Trophoblast cell (in vitro differentiated cells and primary cell): Measurements from ENCODE around the gene MSANTD3.

Experiments used
- DNase-seq, 2 donors: peaks; one replicate each; pipeline ENCODE4 v3.0.0-alpha.2; 2016
- H2AFZ ChIP-seq: 2 replicates; pipeline ENCODE4 v1.6.1; 2013; ENCODE audit warnings: low read length, moderate library complexity, mild to moderate bottlenecking; ENCODE audit not compliant: insufficient read depth, poor library complexity
- H2AK5ac ChIP-seq: 2 replicates; pipeline ENCODE4 v1.6.1; 2013; ENCODE audit warnings: mild to moderate bottlenecking, low read length
- H2BK120ac ChIP-seq: 2 replicates; pipeline ENCODE4 v1.6.1; 2013; ENCODE audit warnings: low read length, mild to moderate bottlenecking, moderate library complexity; ENCODE audit not compliant: insufficient read depth, poor library complexity
- H2BK12ac ChIP-seq: 2 replicates; pipeline ENCODE4 v1.6.1; 2013; ENCODE audit warnings: mild to moderate bottlenecking, low read length, moderate library complexity
- H2BK5ac ChIP-seq: 2 replicates; pipeline ENCODE4 v1.6.1; 2013; ENCODE audit warnings: low read length, low read depth, moderate library complexity, mild to moderate bottlenecking; ENCODE audit not compliant: poor library complexity
- H3K14ac ChIP-seq: 2 replicates; pipeline ENCODE4 v1.6.1; 2013; ENCODE audit warnings: mild to moderate bottlenecking, low read length
- H3K18ac ChIP-seq: 2 replicates; pipeline ENCODE4 v1.6.1; 2013; ENCODE audit warnings: mild to moderate bottlenecking, low read length
- H3K23ac ChIP-seq: 2 replicates; pipeline ENCODE4 v1.6.1; 2013; ENCODE audit warnings: low read length
- H3K27ac ChIP-seq: 2 replicates; pipeline ENCODE4 v1.5.1; 2013; ENCODE audit warnings: low read depth, mild to moderate bottlenecking, inconsistent platforms, low read length, moderate library complexity
- H3K27me3 ChIP-seq: 2 replicates; pipeline ENCODE4 v1.6.1; 2013; ENCODE audit warnings: inconsistent platforms, mild to moderate bottlenecking, low read length, moderate library complexity; ENCODE audit not compliant: insufficient read depth
- H3K36me3 ChIP-seq, 2 experiments: 1 replicate in 1 of 2; 2 replicates in 1 of 2; pipeline ENCODE4 v1.6.1; 2013; ENCODE audit warnings: low read length in 2 of 2, mild to moderate bottlenecking in 2 of 2, moderate library complexity in 1 of 2; ENCODE audit not compliant: insufficient read depth in 2 of 2, control insufficient read depth in 1 of 2
- H3K4ac ChIP-seq: 2 replicates; pipeline ENCODE4 v1.6.1; 2013; ENCODE audit warnings: low read depth, mild to moderate bottlenecking, low read length, moderate library complexity
- H3K4me1 ChIP-seq, 2 experiments: 1 replicate in 1 of 2; 2 replicates in 1 of 2; pipeline ENCODE4 v1.6.1; 2013; ENCODE audit warnings: low read length in 2 of 2, mild to moderate bottlenecking in 2 of 2, moderate library complexity in 1 of 2; ENCODE audit not compliant: insufficient read depth in 2 of 2, control insufficient read depth in 1 of 2
- H3K4me2 ChIP-seq: 2 replicates; pipeline ENCODE4 v1.6.1; 2013; ENCODE audit warnings: inconsistent platforms, mild to moderate bottlenecking, low read length, moderate library complexity
- H3K4me3 ChIP-seq: 2 replicates; pipeline ENCODE4 v1.5.1; 2013; ENCODE audit warnings: mild to moderate bottlenecking, low read depth, low read length, inconsistent platforms
- H3K79me1 ChIP-seq: one replicate; pipeline ENCODE4 v1.6.1; 2013; ENCODE audit warnings: low read length
- H3K79me2 ChIP-seq: 2 replicates; pipeline ENCODE4 v1.6.1; 2013; ENCODE audit warnings: low read length, mild to moderate bottlenecking; ENCODE audit not compliant: control insufficient read depth, insufficient read depth, poor library complexity
- H3K9ac ChIP-seq: 2 replicates; pipeline ENCODE4 v1.6.1; 2013; ENCODE audit warnings: mild to moderate bottlenecking, low read length
- H3K9me3 ChIP-seq: 2 replicates; pipeline ENCODE4 v1.6.1; 2013; ENCODE audit warnings: low read depth, mild to moderate bottlenecking, control low read depth, inconsistent platforms, low read length; ENCODE audit not compliant: insufficient read depth
- H4K12ac ChIP-seq: 2 replicates; pipeline ENCODE4 v1.6.1; 2013; ENCODE audit warnings: low read depth, mild to moderate bottlenecking, low read length, moderate library complexity
- H4K8ac ChIP-seq: 2 replicates; pipeline ENCODE4 v1.6.1; 2013; ENCODE audit warnings: low read depth, mild to moderate bottlenecking, low read length, moderate library complexity
- H4K91ac ChIP-seq: one replicate; pipeline ENCODE4 v1.6.1; 2013; ENCODE audit warnings: low read depth, mild to moderate bottlenecking, low read length, moderate library complexity
- WGBS: extraction: QIAGEN DNeasy Blood & Tissue Kit; methylation state at CpG from one replicate; pipeline ENCODE4 v1.1.7; 2013; ENCODE audit warnings: missing lambda C conversion rate; ENCODE audit not compliant: insufficient read length, insufficient coverage; ENCODE audit errors: extremely low coverage; 5-methylcytosine and 5-hydroxymethylcytosine counted together

The MSANTD3 gene

GRCh38 chr9:100448266-100448665 lies 21.3 kb downstream of the MSANTD3 start:
- Histone ChIP-seq H2BK5ac (no peak overlapping the region), H4K12ac (no peak overlapping the region), H4K8ac (no peak overlapping the region), H2BK12ac (no peak overlapping the region), H3K79me2 (no peaks in the 10 kb centered on the region), H4K91ac (no peak overlapping the region), H3K79me1 (no peaks in the 10 kb centered on the region), H3K4me2 (no peak overlapping the region), H2BK120ac (no peak overlapping the region), H3K27me3 (no peaks in the 10 kb centered on the region), H2AFZ (no peak overlapping the region), H3K9me3 (no peaks in the 10 kb centered on the region), H3K18ac (no peak overlapping the region), H3K36me3 (peaks cover 11 to 29% of the 10 kb centered on the region in 2 experiments), H3K4me1 (peaks cover 2% of the 10 kb centered on the region in 2 experiments), H3K14ac (no peak overlapping the region), H3K4ac (no peak overlapping the region), H3K9ac (no peak overlapping the region), H3K23ac (no peak overlapping the region), H3K27ac (no peak overlapping the region), H2AK5ac (no peak overlapping the region), H3K4me3 (no peak overlapping the region)
- no peak for DNase-seq
- WGBS: no CpG with 5 or more reads among the region's 2 CpGs

- H2BK12ac ChIP-seq: no peak overlapping the region
- no peak overlapping the region for H3K4ac ChIP-seq
- H3K4me3 ChIP-seq: no peak overlapping the region
- DNase-seq: no peak
- H3K27me3 ChIP-seq: no peaks in the 10 kb centered on the region
- no peaks in the 10 kb centered on the region for H3K4me1 ChIP-seq
- no peak overlapping the region for H2AFZ ChIP-seq
- no peak overlapping the region for H2BK5ac ChIP-seq
- H3K79me1 ChIP-seq: no peaks in the 10 kb centered on the region
- peaks cover 11 to 29% of the 10 kb centered on the region in 2 experiments for H3K36me3 ChIP-seq
- H3K14ac ChIP-seq: no peak overlapping the region
- H2BK120ac ChIP-seq: no peak overlapping the region
- no peak overlapping the region for H3K23ac ChIP-seq
- no peak overlapping the region for H4K12ac ChIP-seq
- no peak overlapping the region for H4K8ac ChIP-seq
- H3K4me2 ChIP-seq: no peak overlapping the region
- H3K9me3 ChIP-seq: no peaks in the 10 kb centered on the region
- no peak overlapping the region for H3K18ac ChIP-seq
- no peak overlapping the region for H3K27ac ChIP-seq
- no peak overlapping the region for H4K91ac ChIP-seq
- H2AK5ac ChIP-seq: no peak overlapping the region
- WGBS: no CpG with 5 or more reads among the region's 2 CpGs
- no peak overlapping the region for H3K9ac ChIP-seq
- no peaks in the 10 kb centered on the region for H3K79me2 ChIP-seq
Observed at GRCh38 chr9:100449420-100449819, 22.5 kb downstream of the MSANTD3 start.

- Histone ChIP-seq H3K36me3 (peaks cover 7 to 22% of the 10 kb centered on the region in 2 experiments), H3K79me2 (no peaks in the 10 kb centered on the region), H4K12ac (no peak overlapping the region), H4K8ac (no peak overlapping the region), H2BK12ac (no peak overlapping the region), H3K9ac (no peak overlapping the region), H3K4ac (no peak overlapping the region), H3K4me2 (no peak overlapping the region), H3K14ac (no peak overlapping the region), H3K79me1 (no peaks in the 10 kb centered on the region), H3K23ac (no peak overlapping the region), H3K27me3 (no peaks in the 10 kb centered on the region), H2AFZ (no peak overlapping the region), H3K4me3 (no peak overlapping the region), H2AK5ac (no peak overlapping the region), H2BK5ac (no peak overlapping the region), H4K91ac (no peak overlapping the region), H2BK120ac (no peak overlapping the region), H3K9me3 (no peaks in the 10 kb centered on the region), H3K27ac (no peak overlapping the region), H3K4me1 (no peaks in the 10 kb centered on the region), H3K18ac (no peak overlapping the region)
- WGBS: no CpG with 5 or more reads among the region's 2 CpGs
- DNase-seq: no peak
Observed at GRCh38 chr9:100452894-100453293, 26.0 kb downstream of the MSANTD3 start.

- Histone ChIP-seq H3K79me1 (no peaks in the 10 kb centered on the region), H4K12ac (no peak overlapping the region), H3K27me3 (no peaks in the 10 kb centered on the region)
Observed at GRCh38 chr9:100455470-100455869, 28.5 kb downstream of the MSANTD3 start.

More at GRCh38 chr9:100455470-100455869, 28.5 kb downstream of the MSANTD3 start:
- no peaks in the 10 kb centered on the region for H3K79me2 ChIP-seq
- H4K91ac ChIP-seq: no peak overlapping the region
- H3K36me3 ChIP-seq: peaks cover 6 to 16% of the 10 kb centered on the region in 2 experiments
- no peak overlapping the region for H2BK12ac ChIP-seq
- no peak overlapping the region for H2AFZ ChIP-seq
- H3K14ac ChIP-seq: no peak overlapping the region
- no peak overlapping the region for H4K8ac ChIP-seq
- H3K4me3 ChIP-seq: no peak overlapping the region
- DNase-seq: no peak
- no peak overlapping the region for H2BK120ac ChIP-seq
- H3K23ac ChIP-seq: no peak overlapping the region
- no peak overlapping the region for H3K18ac ChIP-seq
- no peak overlapping the region for H3K9ac ChIP-seq
- H2BK5ac ChIP-seq: no peak overlapping the region
- H3K27ac ChIP-seq: no peak overlapping the region
- H3K9me3 ChIP-seq: no peaks in the 10 kb centered on the region
- no peak overlapping the region for H2AK5ac ChIP-seq
- no peak overlapping the region for H3K4ac ChIP-seq
- no peak overlapping the region for H3K4me2 ChIP-seq
- H3K4me1 ChIP-seq: no peaks in the 10 kb centered on the region
